ENCODE measurements around the gene KCTD1. TPM values are rescaled to one million over a fixed set of nuclear protein-coding genes. Genes with fewer than 3 reads are reported as not detected.

Gene KCTD1
- total and polyA plus RNA-seq, 2 donors (not counting 1 experiment from before 2014, with no cell fraction given), result 2.3 to 5.0 TPM

DNA sequence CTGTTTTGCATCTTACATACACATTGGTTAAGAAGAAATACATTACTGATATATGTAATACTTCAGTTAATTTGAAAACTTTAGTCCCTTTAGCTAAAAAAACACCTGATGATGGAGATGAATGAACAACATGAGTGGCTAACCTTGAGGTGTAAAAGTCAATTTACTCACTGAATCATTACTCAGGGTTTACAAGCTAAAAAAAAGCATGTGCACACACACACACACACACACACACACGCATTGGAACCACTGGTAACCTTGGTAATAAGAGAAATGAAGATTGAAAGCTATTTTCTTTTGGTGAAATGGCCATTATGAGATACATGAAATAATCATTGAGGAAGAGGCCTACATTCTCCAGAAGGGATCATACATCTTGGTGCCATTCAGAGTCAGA is 51.8 kb downstream of the KCTD1 start:
- POLR2A ChIA-PET, result no interaction called here
- Histone ChIP-seq H3K79me2 (ENCODE audit: control insufficient read depth, insufficient read depth, low read length) (no peaks in the 10 kb centered on the region), H3K9ac (ENCODE audit: low read length) (no peak overlapping the region), H3K27me3 (replicated peaks in 1 of 4; ENCODE audit: control extremely low read depth in 1 of 4, control insufficient read depth in 3 of 4, insufficient read depth in 4 of 4, low read length in 3 of 4) (no peaks in the 10 kb centered on the region), H2AFZ (ENCODE audit: insufficient read depth, low read depth, low read length, poor library complexity, severe bottlenecking) (no peak overlapping the region), H3K4me1 (ENCODE audit: control insufficient read depth in 2 of 2, insufficient read depth in 2 of 2, low read length in 2 of 2) (no peaks in the 10 kb centered on the region), H4K20me1 (ENCODE audit: control insufficient read depth, insufficient read depth, low read length, poor library complexity, severe bottlenecking) (no peaks in the 10 kb centered on the region), H3K4me3 (ENCODE audit: control extremely low read depth in 1 of 5, extremely low read depth in 1 of 5, insufficient read depth in 1 of 5, low read depth in 2 of 5, low read length in 4 of 5) (no peak overlapping the region), H3K36me3 (replicated peaks in 1 of 2; ENCODE audit: control extremely low read depth in 1 of 2, control insufficient read depth in 1 of 2, extremely low read depth in 1 of 2, insufficient read depth in 2 of 2, low read length in 1 of 2) (no peaks in the 10 kb centered on the region), H3K9me3 (ENCODE audit: control extremely low read depth in 1 of 3, control insufficient read depth in 2 of 3, insufficient read depth in 1 of 3, low read length in 2 of 3) (no peaks in the 10 kb centered on the region), H3K4me2 (replicated peaks; ENCODE audit: low read depth, low read length, poor library complexity, severe bottlenecking) (no peak overlapping the region), H3K27ac (ENCODE audit: low read length in 2 of 2) (no peak overlapping the region)
- no peak overlapping the region for H3K27ac Mint-ChIP-seq
- no peak for ATAC-seq (ENCODE audit: low read depth)
- H3K9me3 Mint-ChIP-seq (ENCODE audit: insufficient read depth), result no peaks in the 10 kb centered on the region
- H3K27me3 Mint-ChIP-seq, result no peaks in the 10 kb centered on the region
- CTCF ChIA-PET, result interaction anchor here (0.6 kb wide), 1 partner anchor 1750 kb away, joined by 3 read pairs; no protein-coding TSS in a partner anchor
- no peaks in the 10 kb centered on the region for H3K4me1 Mint-ChIP-seq
- intact Hi-C loops (cut with micrococcal nuclease), result no loop called here
- H3K4me3 Mint-ChIP-seq, result no peak overlapping the region
- no peak for TF ChIP-seq EZH2 (IDR thresholded peaks at IDR 0.05; ENCODE audit: borderline replicate concordance, insufficient read depth, low read depth, low read length, poor library complexity, severe bottlenecking)
- TF ChIP-seq CTCF (IDR thresholded peaks at IDR 0.05), result no peak
- no peak for DNase-seq
- WGBS (ENCODE audit: insufficient coverage), result no CpG with 5 or more reads among the region's 1 CpG

GRCh38 chr18:26495287-26495686 is 53.1 kb downstream of the KCTD1 start:
- Histone ChIP-seq H3K4me2 (replicated peaks; ENCODE audit: low read depth, low read length, poor library complexity, severe bottlenecking) (no peak overlapping the region), H4K20me1 (ENCODE audit: control insufficient read depth, insufficient read depth, low read length, poor library complexity, severe bottlenecking) (no peaks in the 10 kb centered on the region), H3K36me3 (replicated peaks in 1 of 2; ENCODE audit: control extremely low read depth in 1 of 2, control insufficient read depth in 1 of 2, extremely low read depth in 1 of 2, insufficient read depth in 2 of 2, low read length in 1 of 2) (no peaks in the 10 kb centered on the region), H3K27ac (ENCODE audit: low read length in 2 of 2) (no peak overlapping the region), H3K4me3 (ENCODE audit: control extremely low read depth in 1 of 5, extremely low read depth in 1 of 5, insufficient read depth in 1 of 5, low read depth in 2 of 5, low read length in 4 of 5) (no peak overlapping the region), H3K9ac (ENCODE audit: low read length) (no peak overlapping the region), H3K79me2 (ENCODE audit: control insufficient read depth, insufficient read depth, low read length) (no peaks in the 10 kb centered on the region), H3K4me1 (ENCODE audit: control insufficient read depth in 2 of 2, insufficient read depth in 2 of 2, low read length in 2 of 2) (no peaks in the 10 kb centered on the region), H3K27me3 (replicated peaks in 1 of 4; ENCODE audit: control extremely low read depth in 1 of 4, control insufficient read depth in 3 of 4, insufficient read depth in 4 of 4, low read length in 3 of 4) (no peaks in the 10 kb centered on the region), H2AFZ (ENCODE audit: insufficient read depth, low read depth, low read length, poor library complexity, severe bottlenecking) (no peak overlapping the region), H3K9me3 (ENCODE audit: control extremely low read depth in 1 of 3, control insufficient read depth in 2 of 3, insufficient read depth in 1 of 3, low read length in 2 of 3) (no peaks in the 10 kb centered on the region)
- no peak for DNase-seq
- no peaks in the 10 kb centered on the region for H3K27me3 Mint-ChIP-seq
- intact Hi-C loops (cut with micrococcal nuclease), result no loop called here
- POLR2A ChIA-PET, result no interaction called here
- WGBS (ENCODE audit: insufficient coverage), result 94% methylated on average over 4 of the region's 5 CpGs
- TF ChIP-seq CTCF (IDR thresholded peaks at IDR 0.05), result no peak
- TF ChIP-seq EZH2 (IDR thresholded peaks at IDR 0.05; ENCODE audit: borderline replicate concordance, insufficient read depth, low read depth, low read length, poor library complexity, severe bottlenecking), result no peak
- H3K9me3 Mint-ChIP-seq (ENCODE audit: insufficient read depth), result no peaks in the 10 kb centered on the region
- H3K4me1 Mint-ChIP-seq, result no peaks in the 10 kb centered on the region
- ATAC-seq (ENCODE audit: low read depth), result no peak
- H3K4me3 Mint-ChIP-seq, result no peak overlapping the region
- CTCF ChIA-PET, result no interaction called here
- no peak overlapping the region for H3K27ac Mint-ChIP-seq

Measured in B cell (primary cell).